Activated CD4-positive, alpha-beta memory T cell treated with anti-CD3 and anti-CD28 coated beads for 36 hours (primary cell): ENCODE measurements around the gene KRTAP10-5. TPM values are rescaled to one million over a fixed set of nuclear protein-coding genes. Genes with fewer than 3 reads are reported as not detected.
"Not testable (repeated sequence)": the region's sequence is repeated elsewhere in the genome, so short reads cannot be mapped to it uniquely, and the experiment has no call there.

Experiments used
- CTCF ChIA-PET: fragments of 350-600 bp; sonication (Branson Sonifier 250); formaldehyde crosslinking; loops from one replicate; lab custom pipeline; 2021; ENCODE audit warnings: antibody characterized with exemption, inconsistent platforms; lab: Charles Lee
- POLR2A ChIA-PET: fragments of 350-600 bp; sonication (Branson Sonifier 250); formaldehyde crosslinking; loops from one replicate; lab custom pipeline; 2021; ENCODE audit warnings: antibody characterized with exemption; lab: Charles Lee
- DNase-seq: peaks from one replicate; pipeline ENCODE4 v3.0.0-alpha.2; 2020
- H3K27ac Mint-ChIP-seq: one replicate; pipeline ENCODE4 v1.8.0; 2021; ENCODE audit warnings: mixed read lengths
- H3K27me3 Mint-ChIP-seq: one replicate; pipeline ENCODE4 v1.8.0; 2021; ENCODE audit warnings: mixed read lengths
- H3K36me3 Mint-ChIP-seq: one replicate; pipeline ENCODE4 v1.8.0; 2021; ENCODE audit warnings: mixed read lengths
- H3K4me1 Mint-ChIP-seq: one replicate; pipeline ENCODE4 v1.8.0; 2021; ENCODE audit warnings: low read depth, mixed read lengths
- H3K4me3 Mint-ChIP-seq: one replicate; pipeline ENCODE4 v1.8.0; 2021; ENCODE audit warnings: mild to moderate bottlenecking, mixed read lengths
- H3K9me3 Mint-ChIP-seq: one replicate; pipeline ENCODE4 v1.8.0; 2021; ENCODE audit warnings: mixed read lengths
- intact Hi-C: fragments of 100-400 bp; cut with micrococcal nuclease; formaldehyde crosslinking; loops from one replicate; pipeline ENCODE4 v1.15.1; 2023
- total RNA-seq, 2 experiments: library from RNA; stranded (reverse); gene quantifications; one replicate each; pipeline ENCODE4 v1.2.3, GENCODE V29; 2021

KRTAP10-5 gene
- total RNA-seq, 2 experiments from 2014 or later: not detected

DNA sequence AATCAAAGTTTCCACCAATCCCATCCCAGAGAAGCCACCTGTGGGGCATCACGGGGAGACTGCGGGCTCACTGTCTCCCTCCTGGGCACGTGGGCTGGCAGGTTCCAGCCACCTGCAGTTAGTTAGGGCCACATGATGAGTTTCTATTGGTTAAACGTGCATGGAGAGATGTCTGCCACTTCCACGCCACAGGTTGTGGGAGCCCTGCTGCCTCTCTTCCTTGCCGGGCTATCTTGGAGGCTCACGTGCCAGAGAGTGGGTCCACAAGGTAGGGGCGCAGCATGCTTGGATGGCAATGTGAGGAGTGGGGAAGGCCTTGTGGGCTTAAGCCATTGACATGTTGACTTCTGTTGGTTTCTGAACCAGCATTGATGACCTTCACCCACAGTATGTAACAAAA, 23.5 kb upstream of the KRTAP10-5 start:
- Mint-ChIP-seq H3K4me1 (no peaks in the 10 kb centered on the region), H3K27me3 (no peaks in the 10 kb centered on the region), H3K4me3 (no peak overlapping the region), H3K36me3 (no peaks in the 10 kb centered on the region), H3K27ac (no peak overlapping the region), H3K9me3 (peaks cover 3% of the 10 kb centered on the region)
- ChIA-PET CTCF (no interaction called here), POLR2A (no interaction called here)
- intact Hi-C loops: no loop called here
- DNase-seq: no peak

GRCh38 chr21:44603109-44603875, 22.9 kb upstream of the KRTAP10-5 start:
- CTCF ChIA-PET: no interaction called here
- POLR2A ChIA-PET: no interaction called here
- no peaks in the 10 kb centered on the region for H3K27me3 Mint-ChIP-seq
- no peaks in the 10 kb centered on the region for H3K36me3 Mint-ChIP-seq
- H3K4me3 Mint-ChIP-seq: no peak overlapping the region
- DNase-seq: no peak
- H3K9me3 Mint-ChIP-seq: peaks cover 4% of the 10 kb centered on the region
- H3K27ac Mint-ChIP-seq: no peak overlapping the region
- intact Hi-C loops: no loop called here
- no peaks in the 10 kb centered on the region for H3K4me1 Mint-ChIP-seq

- H3K36me3 Mint-ChIP-seq: no peaks in the 10 kb centered on the region
- no peak overlapping the region for H3K27ac Mint-ChIP-seq
- no peaks in the 10 kb centered on the region for H3K27me3 Mint-ChIP-seq
- H3K4me3 Mint-ChIP-seq: no peak overlapping the region
- ChIA-PET CTCF (no interaction called here), POLR2A (no interaction called here)
- DNase-seq: no peak
- no peaks in the 10 kb centered on the region for H3K4me1 Mint-ChIP-seq
- intact Hi-C loops: no loop called here
- H3K9me3 Mint-ChIP-seq: peaks cover 4% of the 10 kb centered on the region
Measured at GRCh38 chr21:44602463-44602850, 22.1 kb upstream of the KRTAP10-5 start.

DNA sequence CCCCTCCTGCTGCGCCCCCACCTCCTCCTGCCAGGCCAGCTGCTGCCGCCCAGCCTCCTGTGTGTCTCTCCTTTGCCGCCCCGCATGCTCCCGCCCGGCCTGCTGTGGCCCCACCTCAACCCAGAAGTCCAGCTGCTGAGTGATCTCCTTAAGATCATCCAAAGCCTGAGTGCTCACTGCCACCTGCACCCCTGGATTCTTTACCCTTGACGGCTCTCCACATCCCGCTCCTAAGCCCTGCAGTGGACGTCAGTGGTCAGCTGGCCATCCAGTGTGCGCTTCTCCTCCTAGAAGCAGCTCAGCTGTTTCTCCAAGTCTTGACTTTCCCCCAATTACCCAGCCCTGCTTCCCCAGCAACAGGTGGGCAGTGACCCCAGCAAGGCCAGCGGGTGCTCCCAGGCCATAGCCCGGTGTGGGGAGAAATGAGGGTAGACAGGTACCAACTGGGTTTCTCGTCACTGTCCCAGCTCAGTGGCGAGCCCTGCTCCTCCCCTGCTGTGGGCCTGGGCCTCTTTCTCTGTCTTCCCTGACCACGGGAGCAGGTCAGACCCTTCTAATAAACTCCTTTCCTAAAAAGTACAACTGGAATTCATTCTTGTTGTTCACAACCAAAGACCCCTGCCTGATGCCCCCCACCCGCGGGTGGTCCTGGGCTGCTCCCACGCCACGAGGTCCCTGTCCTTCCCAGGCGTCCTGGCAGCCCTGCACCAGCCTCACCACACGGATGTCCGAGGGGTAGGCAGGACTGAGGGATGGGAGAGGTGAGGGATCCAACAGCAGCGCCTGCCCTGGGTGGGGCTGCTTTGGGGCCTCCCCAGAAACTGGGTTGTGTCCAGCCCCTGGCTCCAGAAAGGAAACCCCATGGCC, 21.4 kb upstream of the KRTAP10-5 start:
- no peaks in the 10 kb centered on the region for H3K27me3 Mint-ChIP-seq
- intact Hi-C loops: no loop called here
- no peaks in the 10 kb centered on the region for H3K36me3 Mint-ChIP-seq
- no peak for DNase-seq
- H3K27ac Mint-ChIP-seq: no peak overlapping the region
- CTCF ChIA-PET: no interaction called here
- POLR2A ChIA-PET: no interaction called here
- H3K4me1 Mint-ChIP-seq: no peaks in the 10 kb centered on the region
- H3K9me3 Mint-ChIP-seq: peaks cover 4% of the 10 kb centered on the region
- no peak overlapping the region for H3K4me3 Mint-ChIP-seq

DNA sequence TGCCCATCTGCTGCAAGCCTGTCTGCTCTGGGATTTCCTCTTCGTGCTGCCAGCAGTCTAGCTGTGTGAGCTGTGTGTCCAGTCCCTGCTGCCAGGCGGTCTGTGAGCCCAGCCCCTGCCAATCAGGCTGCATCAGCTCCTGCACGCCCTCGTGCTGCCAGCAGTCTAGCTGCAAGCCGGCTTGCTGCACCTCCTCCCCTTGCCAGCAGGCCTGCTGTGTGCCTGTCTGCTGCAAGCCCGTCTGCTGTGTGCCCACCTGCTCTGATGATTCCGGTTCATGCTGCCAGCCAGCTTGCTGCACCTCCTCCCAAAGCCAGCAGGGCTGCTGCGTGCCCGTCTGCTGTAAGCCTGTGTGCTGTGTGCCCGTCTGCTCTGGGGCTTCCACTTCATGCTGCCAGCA, 20.7 kb upstream of the KRTAP10-5 start:
- H3K4me1 Mint-ChIP-seq, CTCF ChIA-PET, DNase-seq, POLR2A ChIA-PET, H3K36me3 Mint-ChIP-seq, H3K4me3 Mint-ChIP-seq, H3K27ac Mint-ChIP-seq, intact Hi-C loops, H3K9me3 Mint-ChIP-seq, H3K27me3 Mint-ChIP-seq: not testable (repeated sequence)

DNA sequence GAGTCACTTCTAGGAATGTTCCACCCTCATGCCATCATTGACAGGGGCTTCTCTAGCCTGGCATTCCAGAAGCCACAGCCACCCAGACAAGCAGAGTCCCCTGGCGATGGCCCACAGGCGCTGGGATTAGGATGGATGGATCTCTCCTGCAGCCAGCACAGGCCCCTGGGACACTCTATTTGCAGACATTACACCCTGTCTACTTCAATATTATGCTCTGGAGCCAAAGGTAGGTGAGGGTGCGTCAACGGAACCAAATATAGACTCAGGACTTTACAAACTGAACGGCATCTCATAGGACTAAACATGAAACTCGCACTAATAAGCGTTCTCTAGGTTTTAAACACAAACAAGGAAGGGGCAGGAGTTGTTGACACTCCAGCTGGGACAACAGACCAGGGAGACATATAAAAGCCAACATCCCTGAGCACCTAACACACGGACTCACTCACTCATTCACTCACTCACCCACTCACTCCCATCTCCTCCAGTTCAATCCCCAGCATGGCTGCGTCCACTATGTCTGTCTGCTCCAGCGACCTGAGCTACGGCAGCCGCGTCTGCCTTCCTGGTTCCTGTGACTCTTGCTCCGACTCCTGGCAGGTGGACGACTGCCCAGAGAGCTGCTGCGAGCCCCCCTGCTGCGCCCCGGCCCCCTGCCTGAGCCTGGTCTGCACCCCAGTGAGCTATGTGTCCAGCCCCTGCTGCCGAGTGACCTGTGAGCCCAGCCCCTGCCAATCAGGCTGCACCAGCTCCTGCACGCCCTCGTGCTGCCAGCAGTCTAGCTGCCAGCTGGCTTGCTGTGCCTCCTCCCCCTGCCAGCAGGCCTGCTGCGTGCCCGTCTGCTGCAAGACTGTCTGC, 19.9 kb upstream of the KRTAP10-5 start, which contains the start of gene KRTAP10-7:
Gene KRTAP10-7 (plus strand): TSS at position 480 of the 861 bp plus-strand sequence. CDS start 25 bp downstream, at position 505.
- H3K9me3 Mint-ChIP-seq, H3K27me3 Mint-ChIP-seq, intact Hi-C loops, CTCF ChIA-PET, H3K4me3 Mint-ChIP-seq, H3K4me1 Mint-ChIP-seq, DNase-seq, H3K27ac Mint-ChIP-seq, POLR2A ChIA-PET, H3K36me3 Mint-ChIP-seq: not testable (repeated sequence)

DNA sequence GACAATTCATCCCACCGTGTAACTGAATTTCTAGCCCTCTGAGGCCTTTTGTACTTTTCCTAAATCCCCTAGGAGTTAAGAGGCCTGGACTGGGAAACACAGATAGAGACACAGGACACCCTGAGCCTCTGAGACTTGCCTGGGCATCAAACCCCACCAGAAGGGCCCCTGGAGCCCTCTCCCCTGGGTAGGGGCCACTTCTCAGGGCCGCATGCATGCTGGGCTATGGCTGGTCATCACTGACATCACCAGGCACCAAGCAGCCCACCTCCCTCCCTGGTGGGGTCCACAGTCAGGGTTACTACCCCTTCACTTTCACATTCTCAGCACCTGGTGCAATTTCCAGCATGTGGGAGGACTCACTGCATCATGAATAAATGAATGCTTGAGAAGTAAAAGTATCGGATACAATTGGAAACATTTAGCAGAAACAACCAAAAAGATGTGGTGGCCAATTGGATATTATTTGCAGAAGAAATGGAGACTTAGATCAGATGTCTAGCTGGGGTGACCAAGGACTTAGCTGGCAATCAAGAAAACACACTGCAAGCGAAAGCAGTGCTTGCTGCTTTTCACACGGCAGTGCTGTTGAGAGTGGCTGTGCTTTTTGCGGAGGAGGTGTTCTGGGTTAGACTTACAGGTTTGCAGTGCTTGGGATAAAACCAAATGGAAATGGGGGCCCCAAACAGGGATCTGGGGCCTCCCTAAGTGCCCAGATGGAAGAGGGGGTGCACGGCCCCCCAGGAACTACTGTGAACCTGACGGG, 19.0 kb upstream of the KRTAP10-5 start:
- no peaks in the 10 kb centered on the region for H3K4me1 Mint-ChIP-seq
- ChIA-PET POLR2A (no interaction called here), CTCF (no interaction called here)
- H3K4me3 Mint-ChIP-seq: no peak overlapping the region
- H3K27ac Mint-ChIP-seq: no peak overlapping the region
- intact Hi-C loops: no loop called here
- no peaks in the 10 kb centered on the region for H3K27me3 Mint-ChIP-seq
- peaks cover 2% of the 10 kb centered on the region for H3K9me3 Mint-ChIP-seq
- DNase-seq: no peak
- H3K36me3 Mint-ChIP-seq: no peaks in the 10 kb centered on the region

- no peaks in the 10 kb centered on the region for H3K27me3 Mint-ChIP-seq
- H3K9me3 Mint-ChIP-seq: peaks cover 2% of the 10 kb centered on the region
- no peak for DNase-seq
- CTCF ChIA-PET: no interaction called here
- H3K4me3 Mint-ChIP-seq: no peak overlapping the region
- H3K36me3 Mint-ChIP-seq: no peaks in the 10 kb centered on the region
- intact Hi-C loops: no loop called here
- no peak overlapping the region for H3K27ac Mint-ChIP-seq
- POLR2A ChIA-PET: no interaction called here
- no peaks in the 10 kb centered on the region for H3K4me1 Mint-ChIP-seq
Measured at GRCh38 chr21:44598061-44598460, 17.7 kb upstream of the KRTAP10-5 start.

DNA sequence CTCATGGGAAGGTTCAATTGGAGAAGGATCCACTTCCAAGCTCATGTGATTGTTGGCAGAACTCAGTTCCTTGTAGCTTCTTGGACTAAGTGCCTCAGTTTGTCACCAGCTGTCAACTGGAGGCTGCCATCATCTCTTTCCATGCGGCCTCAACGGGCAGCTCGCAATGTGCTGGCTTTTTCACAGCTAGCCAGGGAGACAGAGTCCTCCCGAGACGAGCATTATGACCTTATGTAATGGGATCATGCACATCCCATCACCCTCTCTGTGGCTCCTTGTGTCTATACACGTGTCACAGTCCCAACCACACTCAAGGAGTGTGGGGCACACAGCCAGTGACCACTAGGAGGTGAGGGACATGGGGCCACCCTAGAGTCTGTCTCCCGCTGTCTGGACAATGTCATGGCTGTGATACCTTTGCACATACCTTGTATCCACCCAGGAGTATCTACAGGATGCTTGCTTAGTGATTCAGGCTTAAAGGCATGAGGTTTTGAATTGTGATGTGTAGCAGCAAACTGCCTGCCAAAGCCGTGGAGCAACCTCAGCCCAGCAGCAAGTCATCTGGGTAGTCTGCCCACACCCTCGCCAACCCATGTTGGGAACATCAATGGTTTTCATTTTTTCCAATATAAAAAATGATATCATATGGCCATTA, 15.8 kb upstream of the KRTAP10-5 start:
- DNase-seq: no peak
- no peak overlapping the region for H3K4me3 Mint-ChIP-seq
- H3K36me3 Mint-ChIP-seq: no peaks in the 10 kb centered on the region
- no peaks in the 10 kb centered on the region for H3K27me3 Mint-ChIP-seq
- H3K4me1 Mint-ChIP-seq: no peaks in the 10 kb centered on the region
- intact Hi-C loops: no loop called here
- peaks cover 2% of the 10 kb centered on the region for H3K9me3 Mint-ChIP-seq
- ChIA-PET POLR2A (no interaction called here), CTCF (no interaction called here)
- H3K27ac Mint-ChIP-seq: no peak overlapping the region

DNA sequence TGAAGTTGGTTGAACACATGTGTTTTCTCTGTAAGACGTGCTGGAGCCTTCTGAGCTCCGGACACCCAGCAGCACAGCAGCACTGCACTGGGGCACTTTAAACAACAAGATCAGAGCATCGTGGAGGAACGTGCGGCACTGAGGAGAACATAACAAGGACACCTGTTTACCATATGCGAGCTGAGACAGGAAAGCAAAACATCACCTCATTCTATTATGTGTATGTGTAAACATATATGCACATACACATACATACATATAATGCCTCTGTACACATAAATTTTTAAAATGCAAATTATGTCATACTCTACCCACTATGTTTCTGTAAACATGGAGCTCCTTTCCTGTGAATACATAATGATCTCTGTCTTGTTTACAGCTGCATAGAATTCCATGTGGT, 15.1 kb upstream of the KRTAP10-5 start:
- DNase-seq: no peak
- Mint-ChIP-seq H3K27me3 (no peaks in the 10 kb centered on the region), H3K9me3 (peaks cover 2% of the 10 kb centered on the region), H3K4me1 (no peaks in the 10 kb centered on the region), H3K27ac (no peak overlapping the region), H3K4me3 (no peak overlapping the region), H3K36me3 (no peaks in the 10 kb centered on the region)
- ChIA-PET POLR2A (no interaction called here), CTCF (no interaction called here)
- intact Hi-C loops: no loop called here

DNA sequence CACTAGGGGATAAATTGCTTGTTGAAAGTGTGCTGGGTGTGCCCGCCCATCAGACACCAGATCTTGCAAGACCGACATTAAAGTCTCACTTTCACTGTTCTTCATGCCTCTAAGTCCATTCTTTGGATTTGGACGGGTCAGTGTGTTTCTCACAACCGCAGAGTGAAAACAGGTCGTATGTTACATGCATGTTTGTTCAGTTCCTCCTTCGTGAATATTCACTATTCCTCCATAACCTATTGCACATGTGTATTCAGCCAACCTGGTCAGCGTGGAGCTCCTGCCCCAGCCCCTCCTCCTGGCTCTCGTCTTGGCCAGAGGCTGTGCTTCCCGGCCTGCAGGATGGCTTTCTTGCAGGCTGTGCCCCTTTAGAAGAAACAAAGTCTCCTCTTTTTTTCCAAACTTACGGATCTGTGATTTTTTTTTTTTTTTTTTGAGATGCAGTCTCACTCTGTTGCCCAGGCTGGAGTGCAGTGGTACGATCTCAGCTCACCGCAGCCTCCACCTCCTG, 14.1 kb upstream of the KRTAP10-5 start:
- no peak overlapping the region for H3K4me3 Mint-ChIP-seq
- peaks cover 2% of the 10 kb centered on the region for H3K9me3 Mint-ChIP-seq
- peaks cover under 1% of the 10 kb centered on the region for H3K27me3 Mint-ChIP-seq
- POLR2A ChIA-PET: no interaction called here
- no peaks in the 10 kb centered on the region for H3K4me1 Mint-ChIP-seq
- intact Hi-C loops: no loop called here
- H3K27ac Mint-ChIP-seq: no peak overlapping the region
- CTCF ChIA-PET: no interaction called here
- no peaks in the 10 kb centered on the region for H3K36me3 Mint-ChIP-seq
- DNase-seq: no peak
